Thymus (tissue), 11 donors: ENCODE measurements around the gene ASIC5. TPM values are rescaled to one million over a fixed set of nuclear protein-coding genes. Genes with fewer than 3 reads are reported as not detected.

ENCODE experiments used
- DNase-seq, 9 donors: peaks; one replicate each; pipeline ENCODE4 v3.0.0-alpha.2; 2013; ENCODE audit warnings: low spot score in 9 of 9, low read depth in 6 of 9, missing footprints in 1 of 9
- H3K27ac ChIP-seq, 2 donors: one replicate each; pipeline ENCODE4 v1.5.1; 2013; ENCODE audit warnings: control low read depth in 1 of 2, low read depth in 1 of 2, low read length in 1 of 2, mild to moderate bottlenecking in 1 of 2, moderate library complexity in 1 of 2
- H3K27me3 ChIP-seq, 2 donors: one replicate each; pipeline ENCODE4 v1.5.1; 2013; ENCODE audit warnings: low read length in 1 of 2; ENCODE audit not compliant: control insufficient read depth in 2 of 2, insufficient read depth in 1 of 2
- H3K36me3 ChIP-seq, 2 donors: one replicate each; pipeline ENCODE4 v1.5.1; 2013; ENCODE audit warnings: low read length in 1 of 2, mild to moderate bottlenecking in 1 of 2, moderate library complexity in 1 of 2; ENCODE audit not compliant: control insufficient read depth in 2 of 2, insufficient read depth in 2 of 2
- H3K4me1 ChIP-seq, 2 donors: one replicate each; pipeline ENCODE4 v1.5.1; 2013; ENCODE audit warnings: low read length in 2 of 2; ENCODE audit not compliant: control insufficient read depth in 2 of 2, insufficient read depth in 2 of 2
- H3K4me3 ChIP-seq, 2 donors: one replicate each; pipeline ENCODE4 v1.5.1; 2013; ENCODE audit warnings: low read length in 2 of 2, control low read depth in 1 of 2, mild to moderate bottlenecking in 1 of 2
- H3K9me3 ChIP-seq, 2 donors: one replicate each; pipeline ENCODE4 v1.5.1; 2013; ENCODE audit warnings: low read length in 1 of 2, mild to moderate bottlenecking in 1 of 2; ENCODE audit not compliant: control insufficient read depth in 2 of 2, insufficient read depth in 1 of 2
- WGBS: extraction: QIAGEN DNeasy Blood & Tissue Kit; methylation state at CpG from one replicate; pipeline ENCODE4 v1.1.7; 2013; 5-methylcytosine and 5-hydroxymethylcytosine counted together
- polyA plus RNA-seq: library from polyadenylated mRNA; stranded (reverse); fragments of 200-250 nt; gene quantifications from one replicate; pipeline ENCODE4 v1.2.3, GENCODE V29; 2013
- total RNA-seq: library from RNA; stranded (reverse); fragments of 120-200 nt; gene quantifications from one replicate; pipeline ENCODE4 v1.2.4, GENCODE V29; 2013
- donor health status: healthy.

The ASIC5 gene
- total and polyA plus RNA-seq, 2 donors: not detected

DNA sequence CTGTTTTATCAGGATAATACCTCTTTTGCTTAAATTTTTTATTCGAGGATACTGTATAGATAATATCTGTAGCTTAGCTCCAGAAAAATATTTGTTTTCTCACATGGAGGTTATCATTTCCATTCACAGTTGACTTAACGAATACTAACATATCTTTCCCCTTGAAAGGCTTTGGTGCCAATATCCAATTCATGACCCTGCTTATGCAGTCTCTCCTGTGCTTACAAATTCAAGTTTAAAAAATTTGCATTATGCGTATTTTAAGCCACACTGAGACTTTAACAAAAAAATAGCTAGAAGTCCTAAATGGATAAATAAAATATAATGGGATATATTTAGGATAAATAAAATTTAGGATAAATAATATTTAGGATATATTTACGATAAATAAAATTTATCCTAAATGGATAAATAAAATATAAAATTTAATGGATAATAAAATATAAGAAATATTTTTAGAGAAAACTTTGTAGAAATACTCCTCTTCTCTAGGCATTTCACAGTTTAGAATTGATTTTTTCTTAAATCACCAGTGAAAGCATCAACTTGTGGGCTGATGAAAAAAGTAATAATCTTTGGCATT, 84.7 kb downstream of the ASIC5 start:
- H3K4me1 ChIP-seq: no peaks in the 10 kb centered on the region
- no peak overlapping the region for H3K27ac ChIP-seq
- no peaks in the 10 kb centered on the region for H3K27me3 ChIP-seq
- DNase-seq: no peak
- H3K9me3 ChIP-seq: no peaks in the 10 kb centered on the region
- 98% methylated on average over 4 of the region's 4 CpGs for WGBS
- H3K4me3 ChIP-seq: no peak overlapping the region
- no peaks in the 10 kb centered on the region for H3K36me3 ChIP-seq

DNA sequence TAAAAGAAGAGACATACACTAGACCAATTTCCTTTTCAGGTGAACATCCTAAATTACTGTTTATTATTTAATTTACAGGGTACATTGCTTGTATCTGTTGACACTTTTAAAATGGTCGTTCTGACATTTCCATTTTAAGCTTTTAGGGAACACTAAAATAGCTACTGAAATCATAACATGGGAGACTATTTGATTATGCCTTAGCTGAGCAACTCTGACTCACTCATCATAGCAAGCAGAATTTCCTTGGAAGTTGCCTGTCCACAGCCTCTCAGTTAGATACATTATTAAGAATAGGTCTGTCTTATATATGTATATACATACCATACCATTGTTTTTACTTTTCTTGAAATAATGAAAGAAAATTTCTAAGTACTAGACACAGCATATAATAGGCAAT, 85.3 kb downstream of the ASIC5 start:
- Histone ChIP-seq H3K4me3 (no peak overlapping the region), H3K4me1 (no peaks in the 10 kb centered on the region), H3K27ac (no peak overlapping the region), H3K9me3 (no peaks in the 10 kb centered on the region), H3K36me3 (no peaks in the 10 kb centered on the region), H3K27me3 (no peaks in the 10 kb centered on the region)
- DNase-seq: no peak
- WGBS: 97% methylated on average over 1 of the region's 1 CpG

Other genes starting within 250 kb of the ASIC5 start
- 16.6 TPM for gene GUCY1A1, start 199.4 kb downstream of the ASIC5 start, total RNA-seq
- gene GUCY1A1, start 199.4 kb downstream of the ASIC5 start, polyA plus RNA-seq: 2.9 TPM
- gene GUCY1B1, start 107.3 kb downstream of the ASIC5 start, total RNA-seq: 7.2 TPM
- gene GUCY1B1, start 107.3 kb downstream of the ASIC5 start, polyA plus RNA-seq: 5.5 TPM
- gene TDO2, start 37.4 kb upstream of the ASIC5 start, total RNA-seq: 0.66 TPM
- 1.1 TPM for gene TDO2, start 37.4 kb upstream of the ASIC5 start, polyA plus RNA-seq
- gene CTSO, start 87.6 kb upstream of the ASIC5 start, total RNA-seq: 8.7 TPM
- 10.4 TPM for gene CTSO, start 87.6 kb upstream of the ASIC5 start, polyA plus RNA-seq